Measurements from ENCODE around the gene CYB5B.

CYB5B gene

GRCh38 chr16:69503244-69503643, 78.8 kb downstream of the CYB5B start:
- Histone ChIP-seq H3K4me3 (ENCODE audit: low read depth in 1 of 2, low read length in 1 of 2) (no peak overlapping the region), H3K27ac (no peak overlapping the region), H3K9me3 (no peaks in the 10 kb centered on the region), H3K36me3 (no peaks in the 10 kb centered on the region), H3K4me1 (ENCODE audit: control insufficient read depth in 1 of 2, insufficient read depth in 1 of 2, low read depth in 1 of 2, low read length in 1 of 2) (no peaks in the 10 kb centered on the region), H3K27me3 (peaks cover under 1% of the 10 kb centered on the region)
- TF ChIP-seq, protein P1, sequence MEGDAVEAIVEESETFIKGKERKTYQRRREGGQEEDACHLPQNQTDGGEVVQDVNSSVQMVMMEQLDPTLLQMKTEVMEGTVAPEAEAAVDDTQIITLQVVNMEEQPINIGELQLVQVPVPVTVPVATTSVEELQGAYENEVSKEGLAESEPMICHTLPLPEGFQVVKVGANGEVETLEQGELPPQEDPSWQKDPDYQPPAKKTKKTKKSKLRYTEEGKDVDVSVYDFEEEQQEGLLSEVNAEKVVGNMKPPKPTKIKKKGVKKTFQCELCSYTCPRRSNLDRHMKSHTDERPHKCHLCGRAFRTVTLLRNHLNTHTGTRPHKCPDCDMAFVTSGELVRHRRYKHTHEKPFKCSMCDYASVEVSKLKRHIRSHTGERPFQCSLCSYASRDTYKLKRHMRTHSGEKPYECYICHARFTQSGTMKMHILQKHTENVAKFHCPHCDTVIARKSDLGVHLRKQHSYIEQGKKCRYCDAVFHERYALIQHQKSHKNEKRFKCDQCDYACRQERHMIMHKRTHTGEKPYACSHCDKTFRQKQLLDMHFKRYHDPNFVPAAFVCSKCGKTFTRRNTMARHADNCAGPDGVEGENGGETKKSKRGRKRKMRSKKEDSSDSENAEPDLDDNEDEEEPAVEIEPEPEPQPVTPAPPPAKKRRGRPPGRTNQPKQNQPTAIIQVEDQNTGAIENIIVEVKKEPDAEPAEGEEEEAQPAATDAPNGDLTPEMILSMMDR (IDR thresholded peaks at IDR 0.05), result no peak

GRCh38 chr16:69508033-69508755, 83.8 kb downstream of the CYB5B start:
- H3K36me3 ChIP-seq, result no peaks in the 10 kb centered on the region
- TF ChIP-seq, protein P1 (IDR thresholded peaks at IDR 0.05), result no peak
- H3K27ac ChIP-seq, result no peak overlapping the region
- peaks cover 0 to 9% of the 10 kb centered on the region in 2 experiments for H3K4me1 ChIP-seq (ENCODE audit: control insufficient read depth in 1 of 2, insufficient read depth in 1 of 2, low read depth in 1 of 2, low read length in 1 of 2)
- peaks cover 10% of the 10 kb centered on the region for H3K27me3 ChIP-seq
- H3K9me3 ChIP-seq, result no peaks in the 10 kb centered on the region
- H3K4me3 ChIP-seq (ENCODE audit: low read depth in 1 of 2, low read length in 1 of 2), result no peak overlapping the region

DNA sequence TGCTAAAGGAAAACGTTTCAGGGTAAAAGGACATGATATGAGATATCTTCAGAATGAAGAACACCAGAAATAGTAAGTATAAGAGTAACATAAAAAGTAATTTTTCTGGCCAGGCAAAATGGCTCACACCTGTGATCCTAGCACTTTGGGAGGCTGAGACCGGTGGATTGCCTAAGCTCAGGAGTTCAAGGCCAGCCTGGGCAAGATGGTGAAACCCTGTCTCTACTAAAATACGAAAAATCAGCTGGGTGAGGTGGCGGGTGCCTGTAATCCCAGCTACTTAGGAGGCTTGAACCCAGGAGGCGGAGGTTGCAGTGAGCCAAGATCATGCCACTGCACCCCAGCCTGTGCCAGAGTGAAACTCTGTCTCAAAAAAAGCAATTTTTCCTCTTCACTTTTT, 84.7 kb downstream of the CYB5B start:
- Histone ChIP-seq H3K27ac (no peak overlapping the region), H3K4me3 (ENCODE audit: low read depth in 1 of 2, low read length in 1 of 2) (no peak overlapping the region), H3K9me3 (no peaks in the 10 kb centered on the region), H3K4me1 (ENCODE audit: control insufficient read depth in 1 of 2, insufficient read depth in 1 of 2, low read depth in 1 of 2, low read length in 1 of 2) (peaks cover 0 to 9% of the 10 kb centered on the region in 2 experiments), H3K27me3 (peaks cover 10% of the 10 kb centered on the region), H3K36me3 (no peaks in the 10 kb centered on the region)
- TF ChIP-seq, protein P1 (IDR thresholded peaks at IDR 0.05), result no peak

DNA sequence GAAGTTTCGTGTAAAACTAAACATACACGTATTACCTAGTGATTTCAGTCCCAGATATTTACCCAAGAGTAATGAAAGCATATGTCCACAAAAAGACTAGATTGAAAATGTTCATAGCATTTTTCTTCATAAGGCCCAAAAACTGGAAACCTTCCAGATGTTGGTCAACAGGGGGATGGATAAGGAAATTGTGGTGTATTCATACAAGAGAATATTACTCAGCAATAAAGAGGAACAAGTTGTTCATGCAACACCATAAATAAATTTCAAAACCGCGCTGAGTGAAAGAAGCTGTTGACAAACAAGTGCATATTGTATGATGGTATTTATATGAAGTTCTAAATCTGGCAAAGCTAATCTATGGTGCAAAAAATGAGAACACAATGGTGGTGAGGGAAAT, 87.2 kb downstream of the CYB5B start:
- H3K4me3 ChIP-seq (ENCODE audit: low read depth in 1 of 2, low read length in 1 of 2), result no peak overlapping the region
- peaks cover 0 to 9% of the 10 kb centered on the region in 2 experiments for H3K4me1 ChIP-seq (ENCODE audit: control insufficient read depth in 1 of 2, insufficient read depth in 1 of 2, low read depth in 1 of 2, low read length in 1 of 2)
- no peak overlapping the region for H3K27ac ChIP-seq
- H3K9me3 ChIP-seq, result no peaks in the 10 kb centered on the region
- no peaks in the 10 kb centered on the region for H3K36me3 ChIP-seq
- peaks cover 10% of the 10 kb centered on the region for H3K27me3 ChIP-seq
- TF ChIP-seq, protein P1 (IDR thresholded peaks at IDR 0.05), result no peak

DNA sequence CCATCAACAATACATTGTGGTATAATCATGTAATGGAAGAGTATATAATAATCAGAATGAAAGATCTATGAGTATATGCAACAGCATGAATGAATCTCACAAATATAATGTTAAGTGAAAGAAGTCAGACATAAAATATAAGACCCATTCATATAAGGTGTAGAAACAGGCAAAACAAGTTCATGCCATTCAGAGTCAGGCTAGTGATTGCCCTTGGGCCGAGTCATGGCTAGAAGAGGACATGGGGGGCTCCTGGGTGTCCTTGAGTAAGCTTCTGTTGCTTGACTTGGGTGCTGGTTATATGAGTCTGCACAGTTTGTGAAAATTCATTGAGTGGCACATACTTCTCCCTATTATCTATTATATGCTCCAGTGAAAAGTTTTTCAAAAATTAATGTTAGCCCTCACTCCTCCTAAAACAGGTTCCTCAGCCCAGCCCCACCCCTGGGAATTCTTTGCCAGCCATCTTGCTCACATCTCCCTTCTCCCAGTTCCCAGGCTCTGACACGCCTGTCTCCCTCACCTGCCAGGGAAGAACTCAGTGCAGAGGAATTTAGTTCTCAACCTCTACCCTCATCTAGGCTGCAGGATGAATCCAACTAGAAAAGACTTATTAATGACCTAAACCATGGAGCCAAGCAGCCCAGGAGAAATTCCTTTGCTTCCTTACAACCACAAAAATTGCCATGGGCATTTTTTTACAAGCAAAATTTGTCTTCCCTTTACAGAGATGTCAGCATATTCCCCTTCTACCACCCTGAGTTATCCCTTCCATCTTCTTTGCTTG, 89.0 kb downstream of the CYB5B start:
- Histone ChIP-seq H3K4me3 (ENCODE audit: low read depth in 1 of 2, low read length in 1 of 2) (no peak overlapping the region), H3K4me1 (ENCODE audit: control insufficient read depth in 1 of 2, insufficient read depth in 1 of 2, low read depth in 1 of 2, low read length in 1 of 2) (peaks cover 0 to 9% of the 10 kb centered on the region in 2 experiments), H3K27ac (no peak overlapping the region), H3K36me3 (no peaks in the 10 kb centered on the region), H3K27me3 (peaks cover 8% of the 10 kb centered on the region), H3K9me3 (no peaks in the 10 kb centered on the region)
- TF ChIP-seq, protein P1 (IDR thresholded peaks at IDR 0.05), result no peak
